GDM1 (cell line): ENCODE measurements around the gene KCNH5.

Source experiments
- DNase-seq: peaks from one replicate; lab custom pipeline; 2025; lab: John Stamatoyannopoulos, UW

Gene KCNH5

DNA sequence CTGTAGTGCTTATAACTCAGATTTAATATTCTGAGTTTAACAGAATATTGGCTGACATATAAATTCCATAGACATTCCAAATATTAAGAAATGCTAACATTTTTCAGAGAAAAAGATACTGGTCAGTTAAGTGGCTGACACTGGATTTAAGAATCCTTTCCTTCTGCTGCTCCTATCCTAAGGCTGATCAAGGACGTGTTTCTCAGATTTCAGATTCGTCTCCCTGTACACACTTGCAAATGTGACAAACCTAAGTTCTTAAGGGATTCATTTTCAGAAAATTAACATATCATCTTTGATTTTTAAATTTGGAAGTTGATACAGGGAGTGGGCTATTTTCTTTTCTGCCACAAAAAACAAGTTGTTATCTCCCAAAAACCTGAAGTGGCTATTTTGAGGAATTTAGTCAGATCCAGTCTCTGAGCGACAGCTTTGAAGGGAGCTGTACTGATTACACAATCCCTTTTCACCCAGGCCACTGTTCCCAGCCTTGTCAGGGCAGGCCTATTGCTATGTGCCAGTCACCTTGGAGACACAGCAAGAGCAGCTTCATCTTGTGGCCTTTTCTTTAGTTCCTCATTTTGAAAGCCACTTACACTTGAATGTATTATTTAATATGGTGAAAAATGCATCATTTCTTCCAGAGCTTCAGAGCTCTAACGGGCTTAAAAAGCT is 370.6 kb downstream of the KCNH5 start:
- DNase-seq = peak; percentile 5

DNA sequence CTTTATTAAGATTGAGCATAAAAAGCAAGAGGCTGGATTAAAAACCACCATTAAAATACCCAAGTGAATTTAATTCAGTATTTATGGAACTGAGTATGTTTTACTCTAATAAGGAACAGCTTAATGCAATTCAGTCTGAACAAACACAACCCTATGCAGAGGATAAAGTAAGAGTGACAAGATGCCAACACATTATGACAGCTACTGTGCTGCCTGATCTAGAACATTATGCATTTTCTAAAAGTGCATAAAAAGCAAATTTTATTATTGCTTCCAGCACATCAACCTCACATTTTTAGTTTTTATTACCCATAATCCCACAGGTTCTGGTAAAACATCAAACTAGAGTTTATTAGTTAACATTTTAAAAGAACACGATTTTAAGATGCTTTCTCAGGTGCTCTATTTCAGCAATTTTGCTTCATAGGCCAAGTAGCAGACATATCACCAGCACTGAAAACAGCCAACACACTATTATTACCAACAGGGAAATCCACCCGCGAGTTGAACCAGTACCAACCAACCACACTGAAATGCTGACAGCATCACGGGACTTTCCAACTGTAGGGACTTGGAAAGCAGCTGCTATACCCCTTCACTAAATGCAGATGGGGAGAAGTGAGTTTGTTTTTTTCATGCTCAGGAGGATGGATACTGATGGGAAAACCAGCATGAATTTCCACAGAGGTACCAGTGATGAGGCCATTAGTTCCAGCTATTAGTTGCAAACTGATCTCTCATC is 372.1 kb downstream of the KCNH5 start:
- DNase-seq = no peak

DNA sequence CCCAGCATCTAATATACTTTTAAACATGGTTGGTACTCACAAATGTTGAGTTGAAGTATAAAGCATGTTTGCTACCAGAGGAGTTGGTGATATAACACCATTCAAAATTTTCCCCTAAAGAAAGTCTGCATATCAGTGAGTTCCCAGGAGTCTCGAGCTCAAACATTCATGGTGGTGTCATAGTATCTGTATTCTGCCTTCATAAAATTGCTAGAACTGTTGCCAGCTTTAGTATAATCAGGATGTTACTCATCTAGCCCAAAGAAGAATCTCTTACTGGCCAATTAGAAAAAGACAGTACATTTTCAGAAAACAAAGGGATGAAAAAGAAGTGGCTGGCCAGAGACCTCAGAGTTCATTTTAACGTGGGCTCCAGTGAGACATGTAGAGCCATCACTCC is 374.7 kb downstream of the KCNH5 start:
- no peak for DNase-seq

DNA sequence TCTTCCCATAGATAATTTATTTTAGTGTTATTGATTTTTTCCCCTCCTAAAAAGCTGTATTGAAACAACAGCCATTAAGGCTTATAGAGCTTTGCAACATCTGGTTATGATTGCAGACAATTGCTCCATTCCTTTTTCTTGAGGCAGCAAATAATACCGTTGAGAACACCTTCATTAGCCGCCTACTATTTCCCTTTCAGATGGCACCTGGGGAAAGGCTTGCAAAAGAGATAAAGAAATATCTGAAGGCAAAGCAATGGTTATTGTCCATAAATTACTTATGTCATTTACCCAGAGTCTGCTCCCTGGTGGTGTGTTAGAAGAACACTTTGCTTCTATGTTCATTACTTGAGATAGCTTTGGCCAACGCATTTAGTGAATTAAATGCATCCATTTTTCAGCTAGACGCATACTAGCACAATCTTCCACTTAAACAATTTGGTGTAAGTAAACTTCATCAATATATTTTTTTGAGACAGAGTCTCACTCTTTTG is 377.8 kb downstream of the KCNH5 start:
- no peak for DNase-seq

DNA sequence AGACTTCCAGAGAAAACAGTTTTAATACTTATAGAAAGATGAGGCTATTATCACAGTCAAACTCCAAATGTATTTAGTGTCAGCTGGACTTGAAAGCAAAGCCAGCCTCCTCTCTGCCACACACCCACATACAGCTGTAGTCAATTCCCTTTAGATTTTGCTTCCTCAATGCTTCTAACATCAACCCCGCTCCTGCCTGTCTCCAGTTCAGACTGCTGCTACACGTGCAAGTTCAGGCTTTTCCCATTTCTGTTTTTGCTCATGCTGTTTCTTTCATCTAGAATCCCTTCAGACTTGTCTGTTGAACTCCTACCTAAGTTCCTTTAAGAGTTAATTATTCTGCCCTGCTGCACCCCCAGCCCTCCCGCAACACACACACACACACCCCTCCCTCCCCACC is 380.0 kb downstream of the KCNH5 start:
- DNase-seq = no peak

DNA sequence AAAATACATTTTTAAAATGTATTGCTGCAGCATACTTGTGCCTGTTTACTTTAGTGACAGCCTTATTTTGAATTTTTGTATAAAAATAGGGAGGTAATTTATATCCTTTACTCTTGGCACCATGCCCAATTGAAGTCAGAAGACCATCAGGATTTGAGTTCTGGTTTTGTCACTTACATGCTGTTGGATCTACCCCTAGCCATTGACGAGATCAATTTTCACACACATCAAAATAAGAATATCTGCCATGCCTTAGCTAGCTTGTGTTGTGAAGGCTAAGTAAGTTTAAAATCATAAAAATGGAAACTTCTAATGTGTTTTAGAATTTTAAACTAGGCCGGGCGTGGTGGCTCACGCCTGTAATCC is 381.8 kb downstream of the KCNH5 start:
- DNase-seq = no peak

DNA sequence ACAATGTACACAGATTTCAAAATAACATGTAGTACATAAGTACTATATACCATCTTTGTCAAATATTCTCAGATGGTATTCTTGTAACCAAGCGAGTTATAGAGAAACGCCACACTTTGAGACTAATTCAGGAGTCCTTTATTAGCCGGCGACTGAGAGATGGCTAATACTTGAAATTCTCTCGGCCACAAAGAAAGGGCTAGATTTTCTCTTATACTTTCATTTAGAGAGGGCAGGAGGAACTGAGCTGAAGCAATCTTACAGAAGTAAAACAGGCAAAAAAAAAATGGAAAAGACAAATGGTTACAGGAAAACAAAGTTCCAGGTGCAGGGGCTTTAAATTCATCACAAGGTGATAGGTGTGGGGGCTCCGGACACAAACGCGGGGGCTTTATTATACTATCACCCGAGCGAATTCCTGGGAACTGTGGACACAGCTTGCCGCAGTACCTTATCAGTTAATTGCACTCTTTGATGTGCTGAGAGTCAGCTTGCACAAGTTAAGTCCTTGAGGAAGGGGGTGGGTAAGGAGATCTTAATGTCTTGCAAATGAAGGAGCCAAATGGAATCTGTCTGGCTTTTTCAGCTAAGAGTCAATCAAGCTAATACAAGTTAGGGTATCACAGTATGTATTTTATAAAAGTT is 382.3 kb downstream of the KCNH5 start:
- no peak for DNase-seq

DNA sequence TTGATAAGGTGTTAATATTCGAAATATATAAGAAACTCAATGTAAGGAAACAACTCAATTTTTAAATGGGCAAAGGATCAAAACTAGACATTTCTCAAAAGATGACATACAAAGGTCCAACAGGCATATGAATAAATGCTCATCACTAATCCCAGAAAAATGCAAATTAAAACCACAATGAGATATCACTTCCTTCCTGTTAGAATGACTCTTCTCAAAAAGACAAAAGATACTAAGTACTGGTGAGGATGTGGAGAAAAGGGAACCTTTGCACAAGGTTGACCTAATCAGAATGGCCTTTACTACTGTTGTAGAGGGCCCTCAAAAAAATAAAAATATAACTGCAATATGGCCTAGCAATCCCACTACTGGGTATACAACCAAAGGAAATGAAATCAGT is 383.4 kb downstream of the KCNH5 start:
- no peak for DNase-seq

DNA sequence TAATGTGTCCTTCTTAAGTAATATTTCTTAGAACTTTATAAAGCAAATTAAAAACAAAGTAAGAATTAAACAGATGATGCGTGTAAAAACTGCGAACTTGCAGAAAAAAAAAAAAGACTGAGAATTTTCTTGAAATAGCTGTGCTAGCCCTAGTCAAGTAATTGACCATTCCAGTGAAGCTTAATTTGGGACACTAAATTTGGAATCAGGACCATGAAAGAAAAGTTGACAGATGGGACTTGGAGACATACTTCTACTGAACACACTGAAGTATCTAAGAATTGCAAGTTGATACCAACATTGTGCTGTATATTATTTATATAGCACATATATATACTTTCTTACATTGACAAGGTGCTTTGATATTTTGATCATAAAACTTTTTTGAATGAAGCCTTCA is 386.6 kb downstream of the KCNH5 start:
- no peak for DNase-seq

DNA sequence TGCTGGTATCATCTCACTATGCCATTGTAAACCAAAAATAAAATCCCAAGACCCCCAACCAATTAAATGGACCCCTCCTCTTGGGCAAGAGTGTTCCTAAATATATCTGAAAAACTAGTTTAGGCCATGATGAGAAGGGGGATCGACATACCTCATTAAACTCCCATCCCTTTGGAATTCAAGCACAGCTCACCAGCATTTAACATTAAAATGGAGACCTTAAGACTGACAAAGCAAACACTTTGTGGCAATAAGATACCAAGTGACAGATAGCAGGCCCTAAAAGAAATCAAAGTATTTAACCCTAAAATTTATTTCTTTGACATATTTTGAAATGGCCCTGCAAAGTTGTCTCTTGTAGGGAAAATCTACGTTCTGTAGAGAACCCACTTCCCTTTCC is 387.9 kb downstream of the KCNH5 start:
- DNase-seq = no peak

DNA sequence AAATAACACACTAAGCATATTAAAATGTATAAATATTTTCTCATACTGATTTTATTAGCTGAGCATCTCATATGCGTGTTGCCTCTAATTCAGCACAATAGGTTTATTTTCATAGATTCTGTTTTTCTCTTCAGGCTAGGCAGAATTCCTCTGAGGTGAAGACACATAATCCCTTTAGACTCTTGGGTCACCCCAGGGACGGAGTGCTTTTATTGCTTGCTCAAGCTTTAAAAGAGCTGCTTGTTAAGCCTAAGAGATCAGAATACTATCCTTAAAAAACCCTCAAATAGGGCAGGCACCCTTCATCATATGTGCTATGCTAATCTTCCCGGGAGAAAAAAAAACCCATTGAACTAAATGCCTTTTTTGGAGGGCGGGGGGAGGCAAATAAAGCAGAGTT is 390.1 kb downstream of the KCNH5 start:
- DNase-seq = no peak

DNA sequence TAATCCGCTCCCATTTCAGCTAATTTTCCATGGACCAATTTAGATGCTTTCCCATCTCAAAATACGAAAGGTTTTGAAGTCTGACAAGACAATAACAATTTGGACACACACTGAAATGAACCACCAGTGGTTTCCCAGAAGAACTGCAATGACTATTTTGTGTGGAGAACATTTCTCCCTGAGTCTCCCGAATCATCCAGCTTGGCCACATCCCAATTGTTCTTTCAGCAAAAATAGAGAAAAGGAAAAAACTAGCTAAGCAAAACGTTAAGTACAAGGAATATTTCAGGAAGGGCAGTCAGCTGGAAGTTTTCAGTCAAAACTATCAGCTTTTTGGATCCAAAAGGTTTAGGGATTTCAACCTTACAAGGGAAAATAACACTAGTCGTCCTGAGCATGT is 390.6 kb downstream of the KCNH5 start:
- DNase-seq = no peak
